Measurements from ENCODE around the gene SGCE. TPM values are rescaled to one million over a fixed set of nuclear protein-coding genes. Genes with fewer than 3 reads are reported as not detected.

Gene SGCE
- total and polyA plus RNA-seq, 9 of the 15 experiments (the other 6 are each of a cell fraction or from before 2014, with no cell fraction given), result 0.09 to 0.46 (median 0.28) TPM; not detected in 5

DNA sequence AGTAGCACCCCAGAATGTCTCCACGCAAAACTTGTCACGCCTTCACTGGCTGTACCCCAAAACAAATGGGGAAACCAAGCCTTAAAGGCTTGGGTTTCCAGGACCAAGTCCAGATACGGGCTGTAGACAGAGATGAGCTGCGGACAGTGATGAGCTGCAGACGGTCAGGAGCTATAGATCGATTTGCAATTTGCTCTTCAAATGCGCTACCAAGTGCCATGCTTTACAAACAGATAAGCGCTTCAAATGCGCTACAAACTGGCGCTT lies 658 bp upstream of the SGCE start:
- Histone ChIP-seq H3K4me1 (replicated peaks in 1 of 2; ENCODE audit: control insufficient read depth in 2 of 2, insufficient read depth in 2 of 2, low read length in 2 of 2) (peaks cover 0 to 10% of the 10 kb centered on the region in 2 experiments; a peak in 2 of 5 replicates), H3K27ac (ENCODE audit: extremely low read depth, low read depth, low read length) (no peak overlapping the region), H3K9ac (ENCODE audit: insufficient read depth in 1 of 2, low read depth in 2 of 2, low read length in 2 of 2) (no peak overlapping the region), H3K9me1 (ENCODE audit: control insufficient read depth, insufficient read depth, low read length) (no peaks in the 10 kb centered on the region), H3K4me3 (no peak overlapping the region), H2AFZ (ENCODE audit: low read depth, low read length) (no peak overlapping the region), H3K79me2 (ENCODE audit: control insufficient read depth, insufficient read depth, low read length) (no peaks in the 10 kb centered on the region), H3K36me3 (ENCODE audit: control insufficient read depth, insufficient read depth, low read length) (no peaks in the 10 kb centered on the region), H4K20me1 (replicated peaks; ENCODE audit: control insufficient read depth, insufficient read depth, low read length) (no peaks in the 10 kb centered on the region), H3K9me3 (replicated peaks; ENCODE audit: control insufficient read depth, insufficient read depth, low read depth, low read length) (0 out of 2 replicates have a peak, but pooled peaks cover 2% of the 10 kb centered on the region), H3K4me2 (ENCODE audit: insufficient read depth, low read length) (peak overlapping the region; percentile 68; the same call in 1 of the 2 replicates), H3K27me3 (ENCODE audit: control insufficient read depth in 2 of 2, insufficient read depth in 2 of 2, low read length in 2 of 2) (peaks cover 0 to 5% of the 10 kb centered on the region in 2 experiments; a peak in 1 of 5 replicates)
- FAIRE-seq (no peak), ATAC-seq (no peak), DNase-seq (ENCODE audit: extremely low read depth in 1 of 4, low spot score in 3 of 4) (no peak)
- POLR2A ChIA-PET, result no interaction called here
- intact Hi-C loops (cut with micrococcal nuclease) (loop anchor here (5.0 to 10.0 kb wide), 2 partner anchors 144 to 212 kb away; no protein-coding TSS in a partner anchor), in situ Hi-C loops (cut with MboI) (no loop called here)
- CTCF ChIA-PET (ENCODE audit: low intra/inter-chr PET ratio), result no interaction called here
- BruUV-seq (replicated peaks), result no TSS peak
- 49% methylated on average over 10 of the region's 10 CpGs for WGBS (ENCODE audit: insufficient coverage, low coverage, missing lambda C conversion rate)
- TF ChIP-seq ILF3 (IDR thresholded peaks at IDR 0.05; ENCODE audit: borderline replicate concordance) (no peak), YBX1 (IDR thresholded peaks at IDR 0.05) (no peak), ZFP1 (CRISPR knock-in tag; IDR thresholded peaks at IDR 0.05) (no peak), ZNF561 (CRISPR knock-in tag; conservative IDR thresholded peaks at IDR 0.05) (no peak), ARID2 (IDR thresholded peaks at IDR 0.05) (no peak), NCOR1 (IDR thresholded peaks at IDR 0.05) (no peak), EGR1 (conservative IDR thresholded peaks at IDR 0.05) (no peak), ZNF311 (CRISPR knock-in tag; IDR thresholded peaks at IDR 0.05) (no peak), KAT2B (IDR thresholded peaks at IDR 0.05; ENCODE audit: low read depth, low read length) (no peak), BRCA1 (IDR thresholded peaks at IDR 0.05) (no peak), BRCA1 (CRISPR knock-in tag; IDR thresholded peaks at IDR 0.05) (no peak)
